HG02588 (cell line): ENCODE measurements around the gene SH3RF3.
A peak's percentile ranks its signal among the peaks of the same experiment; 100 is the strongest.

ENCODE experiments used
- ATAC-seq: cut with Tn5 transposase; IDR thresholded peaks from one replicate; pipeline ENCODE4 v1.9.1; 2021; ENCODE audit warnings: mild to moderate bottlenecking, moderate library complexity; ENCODE audit not compliant: unreplicated experiment

Gene SH3RF3

GRCh38 chr2:109501461-109501860 lies 372.5 kb downstream of the SH3RF3 start:
- no peak for ATAC-seq

- no peak for ATAC-seq
Observed at GRCh38 chr2:109503191-109503590, 374.2 kb downstream of the SH3RF3 start.

GRCh38 chr2:109507217-109507616 lies 378.2 kb downstream of the SH3RF3 start:
- no peak for ATAC-seq

GRCh38 chr2:109507828-109508227 lies 378.8 kb downstream of the SH3RF3 start:
- ATAC-seq = no peak

- no peak for ATAC-seq
Observed at GRCh38 chr2:109508556-109508955, 379.6 kb downstream of the SH3RF3 start.

GRCh38 chr2:109510136-109511028 lies 381.4 kb downstream of the SH3RF3 start:
- no peak for ATAC-seq

GRCh38 chr2:109511168-109511567 lies 382.2 kb downstream of the SH3RF3 start:
- ATAC-seq = no peak

GRCh38 chr2:109512076-109512475 lies 383.1 kb downstream of the SH3RF3 start:
- no peak for ATAC-seq

GRCh38 chr2:109513230-109513629 lies 384.2 kb downstream of the SH3RF3 start:
- no peak for ATAC-seq

GRCh38 chr2:109513749-109514588 lies 385.0 kb downstream of the SH3RF3 start:
- ATAC-seq = peak; percentile 66

GRCh38 chr2:109514857-109515256 lies 385.9 kb downstream of the SH3RF3 start:
- no peak for ATAC-seq

- ATAC-seq = no peak
Observed at GRCh38 chr2:109516445-109517117, 387.6 kb downstream of the SH3RF3 start.

- ATAC-seq = no peak
Observed at GRCh38 chr2:109517118-109517889, 388.3 kb downstream of the SH3RF3 start.

- ATAC-seq = no peak
Observed at GRCh38 chr2:109519513-109519912, 390.5 kb downstream of the SH3RF3 start.

- no peak for ATAC-seq
Observed at GRCh38 chr2:109521233-109522062, 392.4 kb downstream of the SH3RF3 start.

GRCh38 chr2:109522063-109522374 lies 393.0 kb downstream of the SH3RF3 start:
- ATAC-seq = no peak

GRCh38 chr2:109523121-109523520 lies 394.1 kb downstream of the SH3RF3 start:
- no peak for ATAC-seq

GRCh38 chr2:109523536-109524361 lies 394.7 kb downstream of the SH3RF3 start:
- ATAC-seq = no peak

GRCh38 chr2:109525836-109526235 lies 396.8 kb downstream of the SH3RF3 start:
- no peak for ATAC-seq
